Activated CD4-positive, alpha-beta T cell treated with anti-CD3 and anti-CD28 coated beads for 1 hour (primary cell): ENCODE data around the gene COG2.

Experiments
- DNase-seq: peaks from one replicate; pipeline ENCODE4 v3.0.0-alpha.2; 2020

Gene COG2

GRCh38 chr1:230725256-230726012, 83.2 kb downstream of the COG2 start:
- no peak for DNase-seq

DNA sequence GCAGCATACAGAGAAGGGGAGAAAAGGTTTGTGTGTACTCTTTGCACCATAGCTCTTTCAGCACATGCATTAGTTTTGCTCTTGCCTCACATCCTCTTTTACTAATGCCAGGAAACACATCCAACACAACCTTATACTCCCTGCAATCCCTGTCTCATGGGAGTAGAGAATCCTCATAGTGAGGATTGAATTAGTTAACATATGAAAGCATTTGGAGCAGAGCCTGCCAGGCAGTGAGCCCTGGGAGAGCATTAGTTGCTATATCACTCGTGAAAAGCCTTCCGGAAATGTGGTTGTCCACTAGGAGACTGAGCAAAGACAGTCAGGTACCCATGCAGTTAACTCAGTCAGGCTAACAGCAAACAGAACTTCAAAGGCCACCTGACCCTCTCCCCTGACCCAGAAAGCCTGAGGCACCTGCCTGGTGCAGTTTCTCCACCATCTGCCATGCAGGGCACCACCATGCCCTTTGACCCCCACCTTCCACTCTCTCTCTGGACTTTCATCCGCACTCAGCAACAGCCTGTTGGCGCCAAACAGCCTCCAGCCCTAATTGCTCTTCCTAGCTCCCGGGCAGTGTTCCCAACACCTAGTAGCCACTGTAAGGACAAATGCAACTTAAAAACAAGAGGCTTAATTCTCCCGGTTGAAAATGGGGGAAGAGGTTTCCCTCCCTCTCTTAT, 86.6 kb downstream of the COG2 start:
- no peak for DNase-seq

DNA sequence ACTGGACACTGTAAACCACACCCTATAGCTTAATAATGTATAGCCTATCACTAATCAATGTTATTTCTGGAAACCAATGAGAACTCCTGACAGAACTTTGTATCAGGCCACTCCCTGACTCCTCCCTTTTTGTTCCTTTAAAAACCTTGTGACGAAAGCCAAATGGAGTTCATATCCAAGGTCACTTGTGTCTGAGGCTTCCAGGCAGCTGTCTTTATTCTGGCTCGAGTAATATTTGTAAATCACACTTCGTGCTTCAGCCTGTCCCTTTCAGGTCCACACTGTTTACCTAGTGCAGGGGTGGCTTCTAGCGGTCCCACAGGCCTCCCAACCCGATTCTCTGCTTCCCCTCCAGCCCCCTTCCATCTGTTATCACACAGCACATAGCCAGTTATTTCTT, 88.7 kb downstream of the COG2 start:
- no peak for DNase-seq

DNA sequence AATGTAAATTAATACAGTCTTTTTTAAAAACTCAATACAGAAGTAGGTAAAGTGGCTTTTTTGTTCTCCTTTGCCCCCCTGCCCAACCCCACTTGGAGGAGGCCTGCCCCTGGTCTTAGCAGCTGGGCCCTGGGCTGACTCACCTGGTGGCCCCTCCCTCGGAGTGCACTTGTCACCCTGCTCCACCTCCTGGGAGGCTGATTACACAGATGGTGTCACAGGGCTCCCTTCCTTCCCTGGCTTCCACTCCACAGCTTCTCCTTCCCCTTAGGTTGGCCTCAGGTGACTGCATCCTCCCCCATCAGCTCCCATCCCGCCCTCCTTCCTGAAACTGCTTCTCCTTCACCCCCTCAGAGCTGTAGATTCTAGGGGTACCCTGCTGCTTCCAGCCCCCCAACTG, 93.2 kb downstream of the COG2 start:
- no peak for DNase-seq

DNA sequence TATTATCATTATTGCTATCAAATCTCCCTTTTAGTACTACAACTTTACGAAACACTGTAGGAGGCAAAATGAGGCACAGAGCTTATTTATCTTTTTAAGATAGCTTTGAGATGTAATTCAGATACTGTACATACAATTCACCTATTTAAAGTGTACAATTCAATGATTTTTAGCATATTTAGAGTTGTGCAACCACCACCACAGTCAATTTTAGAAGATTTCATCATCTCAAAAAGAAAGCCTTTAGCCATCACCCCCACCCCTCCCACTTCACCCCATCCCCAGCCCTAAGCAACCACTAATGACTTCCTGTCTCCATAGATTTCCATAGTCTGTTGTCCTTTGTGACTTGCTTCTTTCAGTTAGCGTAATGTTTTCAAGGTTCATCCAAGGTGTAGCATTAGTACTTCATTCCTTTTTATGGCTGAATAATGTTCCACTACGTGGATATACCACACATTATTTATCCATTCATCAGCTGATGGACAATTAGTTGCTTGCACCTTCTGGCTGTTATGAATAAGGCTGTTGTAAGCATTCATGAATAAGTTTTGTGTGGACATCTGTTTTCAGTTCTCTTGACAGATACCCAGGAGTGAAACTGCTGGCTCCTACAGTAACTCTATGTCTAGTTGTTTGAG, 95.5 kb downstream of the COG2 start:
- DNase-seq, result no peak

DNA sequence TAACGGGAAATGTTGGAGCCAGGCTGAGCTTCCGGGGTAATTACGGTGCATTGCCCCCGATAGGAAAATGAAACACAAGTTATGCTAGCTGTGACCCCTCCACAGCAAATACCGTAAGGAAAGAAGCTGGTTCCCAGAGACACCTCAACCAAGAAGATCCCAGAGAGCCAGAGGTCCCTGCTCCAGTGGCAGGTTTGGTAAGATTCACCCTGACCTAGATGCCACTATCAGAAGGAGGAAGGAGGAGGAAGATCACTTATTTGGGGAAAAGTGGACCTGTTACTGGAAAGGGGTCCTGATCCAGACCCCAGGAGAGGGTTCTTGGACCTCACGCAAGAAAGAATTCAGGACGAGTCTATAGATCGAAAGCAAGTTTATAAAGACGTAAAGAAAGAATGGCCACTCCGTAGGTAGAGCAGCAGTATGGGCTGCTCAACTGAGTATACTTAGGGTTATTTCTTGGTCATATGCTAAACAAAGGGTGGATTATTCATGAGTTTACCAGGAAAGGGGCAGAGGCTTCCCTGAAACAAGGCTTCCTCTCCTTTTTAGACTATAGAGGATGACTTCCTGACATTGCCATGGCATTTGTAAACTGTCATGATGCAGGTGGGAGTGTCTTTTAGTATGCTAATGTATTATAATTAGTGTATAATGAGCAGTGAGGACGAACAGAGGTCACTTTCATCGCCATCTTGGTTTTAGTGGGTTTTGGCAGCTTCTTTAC, 97.4 kb downstream of the COG2 start:
- DNase-seq, result no peak
